HG03469 (cell line): Measurements from ENCODE around the gene CA10.

Experiments
- ATAC-seq: cut with Tn5 transposase; IDR thresholded peaks from one replicate; pipeline ENCODE4 v1.9.1; 2021; ENCODE audit warnings: mild to moderate bottlenecking, moderate library complexity, moderate number of reproducible peaks; ENCODE audit not compliant: unreplicated experiment

Gene CA10

GRCh38 chr17:51820766-51821165 is 337.7 kb downstream of the CA10 start:
- ATAC-seq = no peak

DNA sequence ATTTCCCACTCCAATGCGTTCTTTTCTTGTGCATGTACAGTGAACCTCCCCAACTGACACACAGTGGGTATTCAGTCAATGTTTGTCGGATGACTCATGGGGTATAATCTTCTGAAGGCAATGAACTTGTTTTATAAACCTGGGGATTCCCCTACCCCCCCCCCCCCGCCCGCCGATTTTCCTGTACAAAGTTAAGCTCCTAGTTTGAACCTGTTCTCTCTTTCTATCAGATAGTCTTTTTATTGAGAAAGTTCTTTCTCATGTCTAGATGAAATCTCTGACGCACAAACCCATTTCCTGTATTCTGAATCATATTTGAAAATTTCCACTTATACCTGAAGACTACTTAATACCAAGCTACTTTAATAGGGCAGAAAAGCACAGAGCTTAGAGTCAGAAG is 338.3 kb downstream of the CA10 start:
- ATAC-seq = no peak

- no peak for ATAC-seq
Measured at GRCh38 chr17:51819341-51820219, 338.9 kb downstream of the CA10 start.

- no peak for ATAC-seq
Measured at GRCh38 chr17:51818777-51819176, 339.7 kb downstream of the CA10 start.

DNA sequence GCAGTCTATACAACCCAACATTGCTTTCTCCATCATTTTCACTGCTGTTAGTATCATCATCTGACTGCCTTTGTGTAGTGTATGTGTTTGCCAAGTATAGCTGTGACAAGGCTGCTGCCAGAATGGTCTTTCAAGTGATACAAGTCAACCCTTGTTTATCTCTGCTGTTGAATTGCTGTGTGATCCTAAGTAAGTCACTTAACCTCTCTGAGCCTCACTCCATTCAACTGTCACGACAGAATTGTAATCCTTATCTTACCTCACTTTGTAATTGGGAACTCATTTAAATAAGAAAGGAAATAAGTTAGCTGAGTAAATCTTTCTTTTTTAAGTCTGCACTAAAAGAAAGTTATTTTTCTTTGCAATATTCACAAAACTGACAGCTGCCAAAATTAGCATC is 340.6 kb downstream of the CA10 start:
- no peak for ATAC-seq

- ATAC-seq = no peak
Measured at GRCh38 chr17:51817117-51817516, 341.4 kb downstream of the CA10 start.

DNA sequence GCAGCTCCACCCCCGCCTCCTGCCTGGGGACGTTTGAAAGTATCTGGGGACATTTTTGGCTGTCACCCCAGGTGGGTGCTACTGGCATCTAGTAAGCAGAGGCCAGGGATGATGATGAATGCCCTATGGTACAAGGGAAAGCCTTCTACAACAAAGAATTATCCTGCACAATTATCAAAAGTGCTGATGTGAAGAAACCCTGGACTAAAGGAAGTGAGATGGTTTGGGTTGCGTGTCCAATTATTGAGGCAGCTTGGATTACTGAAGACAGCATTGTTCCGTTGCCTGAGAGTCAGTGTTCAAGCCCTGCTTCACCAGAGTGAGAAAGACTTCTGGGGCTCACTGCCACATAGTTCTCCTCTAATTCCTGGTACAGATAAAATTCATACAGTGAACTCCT is 343.4 kb downstream of the CA10 start:
- no peak for ATAC-seq

- ATAC-seq = no peak
Measured at GRCh38 chr17:51814521-51814920, 344.0 kb downstream of the CA10 start.

GRCh38 chr17:51813784-51814174 is 344.7 kb downstream of the CA10 start:
- ATAC-seq = no peak

GRCh38 chr17:51813140-51813783 is 345.3 kb downstream of the CA10 start:
- ATAC-seq = no peak

DNA sequence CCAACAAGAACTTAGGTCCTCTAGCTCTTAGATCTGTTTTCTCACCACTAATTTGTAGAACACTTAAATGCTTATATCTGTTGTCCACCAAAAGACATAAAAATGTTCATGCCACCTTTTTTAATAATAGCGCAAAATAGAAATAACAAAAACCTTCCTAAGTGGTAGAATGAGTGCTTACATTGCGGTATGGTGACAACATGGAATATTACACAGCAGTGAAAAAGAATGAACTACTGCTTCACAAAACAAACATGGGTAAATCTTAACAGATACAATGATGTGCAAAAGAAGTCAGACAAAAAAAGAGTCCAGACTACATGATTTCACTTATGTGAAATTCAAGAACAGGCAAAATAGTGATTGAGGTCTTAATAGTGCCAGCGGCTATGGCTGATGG is 351.1 kb downstream of the CA10 start:
- no peak for ATAC-seq

DNA sequence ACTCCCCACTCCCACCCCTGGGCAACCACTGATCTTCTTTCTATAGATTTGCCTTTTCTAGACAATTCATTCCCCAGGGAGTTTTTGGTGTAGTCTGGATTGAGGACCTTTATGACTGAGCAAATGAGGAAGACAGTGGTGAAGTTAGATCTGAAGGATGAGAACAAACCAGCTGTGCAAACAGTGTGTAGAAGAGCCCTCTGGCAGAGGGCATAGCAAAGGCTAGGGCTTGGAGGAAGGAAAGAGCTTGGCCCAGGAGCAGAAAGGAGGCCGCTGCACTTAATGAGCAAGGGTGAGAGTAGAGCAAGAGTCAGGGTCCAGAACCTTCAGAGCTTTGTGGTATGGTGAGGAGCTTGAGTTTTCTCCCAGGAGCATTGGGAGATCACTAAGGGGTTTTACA is 352.7 kb downstream of the CA10 start:
- no peak for ATAC-seq

DNA sequence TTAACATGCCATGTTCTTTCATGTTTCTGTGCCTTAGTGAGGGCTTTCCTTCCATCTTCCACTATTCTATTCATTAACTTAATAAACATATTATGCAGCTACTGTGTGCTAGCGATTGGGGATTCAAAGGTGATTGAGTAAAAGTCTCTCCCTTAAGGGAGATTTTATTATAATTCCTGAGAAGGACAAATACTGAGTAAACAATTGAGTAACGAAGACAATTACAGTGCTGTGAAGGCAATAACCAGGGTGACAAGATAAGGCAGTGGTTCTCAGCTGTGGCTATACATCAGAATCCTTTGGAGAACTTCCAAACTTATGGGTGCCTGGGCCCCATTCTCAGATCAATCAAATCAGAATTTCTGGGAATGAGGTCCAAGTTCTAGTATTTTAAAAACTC is 353.3 kb downstream of the CA10 start:
- ATAC-seq = no peak

DNA sequence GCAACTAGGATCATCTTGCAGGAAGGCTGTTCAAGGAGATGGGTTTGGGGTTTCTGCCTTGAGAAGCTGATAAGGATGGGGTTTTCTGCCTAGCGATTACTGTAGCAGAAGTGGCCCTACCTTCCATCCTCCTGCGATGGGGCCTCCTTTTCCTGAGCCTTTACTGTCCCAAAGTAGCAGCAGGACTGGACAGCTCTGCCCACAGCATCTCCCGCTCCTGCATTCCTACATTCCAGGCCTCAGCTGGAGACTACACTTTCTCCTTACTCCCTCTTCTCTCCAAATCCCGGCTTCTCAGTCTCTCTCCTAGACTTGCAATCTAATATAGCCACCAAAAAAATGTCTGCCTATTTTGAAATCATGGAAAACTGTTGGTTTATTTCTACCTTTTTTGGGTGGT is 355.4 kb downstream of the CA10 start:
- ATAC-seq = no peak

DNA sequence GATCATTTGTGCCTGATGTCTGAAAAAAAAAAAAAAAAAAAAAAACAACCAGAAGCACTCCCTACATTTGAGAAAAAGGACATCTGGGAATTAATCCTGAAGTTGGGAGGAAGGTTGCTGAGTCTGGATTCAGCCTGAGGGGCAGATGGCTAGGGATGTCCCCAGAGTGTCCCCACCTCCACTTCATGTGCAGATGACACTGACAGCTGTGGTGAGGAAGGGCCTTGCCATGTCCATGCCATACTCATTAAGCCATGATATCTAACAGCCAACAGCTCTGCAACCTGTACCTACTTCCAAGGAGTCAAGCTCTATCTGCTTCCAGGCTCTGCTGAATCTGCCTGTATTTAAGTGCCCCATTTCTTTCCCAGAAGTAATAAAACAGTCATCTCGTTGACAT is 356.0 kb downstream of the CA10 start:
- no peak for ATAC-seq

DNA sequence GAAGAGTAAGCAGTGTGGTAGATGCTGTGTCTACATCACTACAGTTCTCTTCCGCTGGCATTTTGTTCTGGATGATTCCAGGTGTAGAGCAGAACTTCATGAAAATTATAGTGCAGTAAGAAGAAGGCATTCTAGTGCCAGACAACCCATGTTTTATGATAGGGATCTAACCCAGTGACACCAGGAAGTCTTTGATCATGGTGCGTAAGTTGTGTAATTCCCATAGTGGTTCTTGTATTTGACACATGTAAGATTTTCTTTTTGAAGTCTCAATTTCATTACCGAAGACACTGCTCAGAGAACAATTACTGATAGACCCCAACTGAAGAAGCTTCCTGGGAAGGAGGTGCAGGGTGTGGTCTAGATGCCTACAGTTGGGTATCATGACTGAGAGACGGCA is 356.9 kb downstream of the CA10 start:
- ATAC-seq = no peak

GRCh38 chr17:51799981-51800380 is 358.5 kb downstream of the CA10 start:
- no peak for ATAC-seq

DNA sequence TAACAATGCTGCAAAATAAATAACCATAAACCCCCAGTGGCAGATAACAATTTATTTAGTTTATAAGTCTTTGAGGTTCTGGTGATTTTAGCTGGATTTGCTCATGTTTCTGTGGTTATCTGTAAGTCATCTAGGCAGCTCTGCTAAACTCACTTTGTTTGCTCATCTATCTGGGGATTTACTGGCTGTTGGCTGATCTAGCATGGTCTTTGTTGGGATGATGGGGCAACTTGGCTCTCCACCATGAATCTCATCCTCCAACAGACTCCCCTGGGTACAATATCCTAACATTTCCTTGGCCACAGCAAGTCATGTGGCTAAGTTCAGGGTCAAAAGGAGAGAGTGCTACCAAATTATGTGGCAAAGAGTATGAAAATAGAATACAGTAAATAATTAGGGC is 359.3 kb downstream of the CA10 start:
- no peak for ATAC-seq

- ATAC-seq = no peak
Measured at GRCh38 chr17:51797150-51797549, 361.4 kb downstream of the CA10 start.

GRCh38 chr17:51796026-51796425 is 362.5 kb downstream of the CA10 start:
- no peak for ATAC-seq

DNA sequence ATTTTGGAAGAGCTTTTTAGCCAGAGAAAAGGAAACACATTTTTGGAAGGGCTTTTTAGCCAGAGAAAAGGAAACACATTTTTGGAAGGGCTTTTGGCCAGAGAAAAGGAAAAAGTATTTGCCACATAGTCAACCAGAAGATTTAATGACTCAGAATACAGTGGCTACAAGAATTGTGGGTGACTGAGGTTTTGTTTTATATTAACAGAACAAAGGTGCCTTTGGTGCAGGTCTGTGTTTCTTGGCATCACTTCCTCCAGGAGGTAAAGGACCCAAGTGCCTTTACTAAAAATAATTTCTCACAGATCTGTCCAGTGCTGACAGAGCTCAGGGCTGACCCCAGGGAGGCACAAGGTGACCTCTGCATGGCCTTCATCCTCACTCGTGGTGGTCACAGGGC is 363.1 kb downstream of the CA10 start:
- ATAC-seq = no peak

DNA sequence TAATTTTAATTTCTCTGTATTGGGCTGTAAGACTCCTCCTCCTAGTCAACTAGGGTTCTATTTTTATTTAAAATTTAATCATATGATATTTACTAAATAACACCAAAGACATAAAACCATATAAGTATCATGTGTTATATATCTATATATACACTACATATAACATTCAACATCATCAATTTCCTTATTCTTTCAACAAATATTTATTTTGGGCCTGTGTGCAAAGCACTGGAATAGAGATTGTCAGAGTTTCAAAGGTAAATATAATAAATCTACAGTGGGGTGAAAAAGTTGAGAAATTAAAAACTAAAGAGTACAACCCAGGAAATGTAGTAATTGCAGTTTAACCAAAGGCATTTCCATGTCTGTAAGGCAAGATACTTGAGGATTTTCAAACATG is 364.0 kb downstream of the CA10 start:
- ATAC-seq = no peak

DNA sequence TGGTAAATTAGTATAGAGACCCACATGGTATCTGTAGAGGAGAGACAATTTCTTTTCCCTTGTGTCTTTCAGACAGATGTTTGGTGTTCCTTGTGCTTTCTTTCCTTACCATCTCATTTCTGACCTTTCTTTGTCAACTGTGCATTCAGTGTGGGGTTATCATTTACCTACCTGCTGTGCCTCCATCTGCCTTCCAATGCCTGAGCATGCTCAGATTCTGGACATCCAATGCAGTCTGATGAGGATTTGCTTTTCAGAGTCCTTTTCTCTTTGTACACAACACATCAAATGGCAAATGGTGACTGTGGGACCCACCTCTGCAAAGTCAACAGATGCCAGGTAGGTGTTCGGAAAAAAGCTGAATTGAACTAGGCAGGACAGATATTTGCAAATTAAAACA is 364.8 kb downstream of the CA10 start:
- no peak for ATAC-seq
